Daoy (cell line): Measurements from ENCODE around the gene TAP1. TPM values are rescaled to one million over a fixed set of nuclear protein-coding genes. Genes with fewer than 3 reads are reported as not detected.
"Not testable (repeated sequence)": the region's sequence is repeated elsewhere in the genome, so short reads cannot be mapped to it uniquely, and the experiment has no call there.

Experiments used
- DNase-seq: peaks from one replicate; pipeline ENCODE4 v3.0.0-alpha.2; 2015; ENCODE audit warnings: low read depth
- total RNA-seq: library from RNA; depleted of rRNA; stranded (reverse); fragments of >200 nt; shearing (Covaris generic); gene quantifications from 2 replicates; pipeline ENCODE4 v1.2.3, GENCODE V29; 2014

TAP1 gene
- total RNA-seq, 1 experiment from 2014 or later: 78.8 TPM

DNA sequence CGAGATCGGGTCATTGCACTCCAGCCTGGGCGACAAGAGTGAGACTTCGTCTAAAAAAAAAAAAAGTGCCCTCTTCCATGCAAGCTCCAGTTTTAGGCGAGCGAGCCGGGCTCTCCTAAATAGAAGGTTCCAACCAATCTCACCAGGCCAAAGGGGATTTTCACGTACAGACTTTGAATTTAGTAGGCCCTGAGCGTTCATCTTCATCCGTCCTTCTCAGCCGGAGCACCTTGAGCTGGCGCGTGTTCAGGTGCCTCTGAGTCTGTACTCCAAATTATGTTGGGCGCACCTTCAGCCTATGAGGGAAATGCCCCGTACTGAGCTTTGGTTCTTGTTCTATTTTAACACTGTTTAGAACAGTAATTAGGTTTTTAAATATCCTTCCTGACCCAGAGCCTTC is 14.1 kb downstream of the TAP1 start:
- DNase-seq: no peak

DNA sequence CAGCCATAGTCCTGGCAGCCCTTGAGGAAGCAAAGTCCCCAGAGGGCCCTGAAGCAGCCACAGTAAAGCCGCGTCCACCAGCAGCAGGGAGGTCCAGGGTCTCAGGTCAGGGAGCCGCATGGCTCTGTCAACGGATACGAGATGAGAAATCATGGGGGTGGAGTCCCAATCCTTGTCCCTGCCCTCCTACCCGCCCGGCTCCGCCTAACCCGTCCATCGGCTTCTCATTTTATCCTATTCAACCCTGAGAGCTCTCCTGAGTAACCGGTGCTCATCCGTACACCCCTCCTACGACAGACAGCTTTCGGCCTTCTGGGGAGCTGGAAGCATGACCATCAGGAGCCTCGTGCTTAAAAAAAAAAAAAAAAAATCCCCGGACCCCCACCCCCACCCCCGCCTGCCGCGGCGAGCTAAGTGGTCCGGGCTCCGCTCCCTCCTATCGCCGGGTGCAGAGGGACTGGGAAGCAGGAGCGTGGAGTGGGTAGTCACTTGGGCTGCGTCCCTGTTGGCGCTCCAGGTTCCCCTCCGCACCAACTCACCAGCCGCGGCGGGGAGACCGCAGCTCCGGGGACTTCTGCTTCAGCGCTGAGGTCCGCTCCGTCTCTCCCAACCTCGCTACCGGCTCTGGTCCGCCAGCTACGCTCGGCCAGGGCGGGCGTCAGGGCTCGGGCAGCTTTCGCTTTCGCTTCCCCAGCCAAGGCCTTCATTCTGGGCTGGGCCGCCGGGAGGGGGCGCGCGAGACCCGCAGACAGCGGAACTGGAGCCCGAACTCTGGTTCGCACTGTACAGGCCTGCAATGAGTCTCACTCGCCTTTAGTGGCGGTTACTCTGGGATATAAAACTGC is 15.2 kb downstream of the TAP1 start, which contains the start of gene TAP2:
Gene TAP2, minus strand, starts transcription at position 626 of the 845 bp plus-strand sequence. Its CDS starts 506 bp downstream, at position 120.
- peak; percentile 98 for DNase-seq

DNA sequence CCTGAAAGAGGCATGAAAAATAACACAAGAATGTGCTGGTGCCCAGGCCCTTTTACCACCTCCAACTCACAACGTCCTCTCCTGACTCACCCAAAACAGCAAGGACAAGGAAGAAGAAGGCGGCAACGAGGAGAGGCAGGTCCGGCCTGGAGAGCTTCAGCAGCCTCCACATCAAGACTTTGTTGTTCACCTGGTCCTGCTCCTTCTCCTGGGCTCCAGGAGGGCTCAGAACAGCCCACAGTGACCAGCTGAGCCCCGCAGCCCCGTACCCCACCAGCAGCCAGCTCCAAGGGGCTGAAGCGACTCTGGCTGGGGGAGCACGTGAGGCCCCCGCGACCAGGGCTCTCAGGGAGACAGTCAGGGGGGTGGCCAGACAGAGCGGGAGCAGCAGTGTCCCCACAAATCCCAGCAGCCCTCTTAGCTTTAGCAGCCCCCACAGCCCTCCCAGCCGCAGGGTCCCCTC is 15.8 kb downstream of the TAP1 start:
- DNase-seq: peak; percentile 54

DNA sequence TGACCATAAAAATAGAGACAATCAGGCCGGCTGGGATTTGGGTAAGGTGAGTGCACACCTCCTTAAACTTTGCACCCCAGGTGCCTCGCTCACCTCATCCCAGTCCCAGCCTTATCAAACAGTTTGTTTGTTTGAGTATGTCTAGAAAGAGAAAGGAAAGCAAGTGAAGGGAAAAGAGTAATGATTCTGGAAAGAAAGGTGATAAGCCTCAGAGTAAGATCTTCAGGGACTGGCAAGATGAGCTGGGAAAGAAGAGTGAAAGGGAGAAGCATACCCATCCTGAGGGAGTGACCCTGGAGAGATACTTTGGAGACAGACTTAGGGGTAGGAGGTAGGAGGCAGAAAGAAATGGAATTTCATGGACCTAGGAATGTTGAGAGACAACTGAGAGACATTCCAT is 16.6 kb downstream of the TAP1 start:
- no peak for DNase-seq

DNA sequence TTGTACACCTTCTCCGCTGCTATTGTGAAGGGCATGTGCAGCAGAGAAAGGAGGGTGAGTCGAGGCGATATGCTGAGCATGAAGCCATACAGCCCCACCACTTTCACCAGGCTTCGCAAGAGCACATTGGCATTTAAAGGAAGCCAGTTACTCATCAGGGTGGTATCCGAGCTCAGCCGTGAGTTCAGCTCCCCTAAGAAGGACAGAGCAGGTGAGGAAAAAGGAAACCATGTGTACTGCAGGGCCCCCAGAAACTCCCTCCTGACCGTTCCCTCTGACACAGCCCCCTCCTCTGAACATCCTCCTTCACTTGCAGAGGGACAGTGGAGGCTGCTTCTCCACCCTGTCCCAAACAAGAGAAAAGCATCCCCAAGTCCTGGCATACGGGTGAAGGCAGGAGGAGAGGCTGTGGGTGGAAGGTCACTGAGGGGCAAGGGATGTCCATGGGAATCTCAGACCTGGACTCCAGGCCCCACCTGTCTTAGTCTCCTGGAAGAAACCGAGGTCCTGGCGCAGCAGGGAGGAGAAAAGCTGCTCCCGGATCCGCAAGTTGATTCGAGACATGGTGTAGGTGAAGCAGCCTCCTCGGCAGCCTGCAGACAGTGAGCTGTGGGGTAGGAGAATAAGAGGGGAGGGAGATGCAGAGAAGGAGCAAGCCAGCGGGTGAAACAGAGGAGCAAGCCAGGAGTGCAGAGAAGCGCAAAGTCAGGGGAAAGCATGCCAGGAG is 18.2 kb downstream of the TAP1 start:
- DNase-seq: no peak

DNA sequence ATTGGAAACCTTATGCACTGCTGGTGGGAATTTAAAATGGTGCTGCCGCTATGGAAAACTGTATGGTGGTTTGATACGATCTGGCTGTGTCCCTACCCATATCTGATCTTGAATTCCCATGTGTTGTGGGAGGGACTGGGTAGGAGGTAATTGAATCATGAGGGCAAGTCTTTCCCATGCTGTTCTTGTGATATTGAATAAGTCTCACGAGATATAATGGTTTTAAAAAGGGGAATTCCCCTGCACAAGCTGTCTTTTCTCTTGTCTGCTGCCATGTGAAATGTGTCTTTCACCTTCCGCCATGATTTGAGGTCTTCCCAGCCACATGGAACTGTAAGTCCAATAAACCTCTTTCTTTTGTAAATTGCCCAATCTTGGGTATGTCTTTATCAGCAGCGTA is 19.8 kb downstream of the TAP1 start:
- DNase-seq: no peak

DNA sequence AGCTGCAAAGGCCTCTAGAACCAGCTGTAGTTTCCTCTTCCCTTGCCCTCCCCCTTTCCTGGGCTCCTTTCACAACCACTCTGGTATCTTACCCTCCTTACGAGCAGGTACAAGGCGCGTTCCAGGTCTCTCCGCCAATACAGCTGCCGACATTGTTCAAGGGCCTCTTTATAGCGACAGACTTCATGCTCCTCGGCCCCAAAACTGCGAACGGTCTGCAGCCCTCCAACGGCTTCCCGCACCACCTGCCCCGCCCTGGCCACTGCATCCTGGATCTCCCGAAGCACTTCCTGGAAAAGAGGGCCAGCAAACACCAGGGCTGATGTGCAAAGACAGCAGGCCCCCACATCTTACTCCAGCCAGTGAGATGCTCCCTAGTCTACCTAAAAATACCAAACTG is 21.0 kb downstream of the TAP1 start:
- DNase-seq: no peak

DNA sequence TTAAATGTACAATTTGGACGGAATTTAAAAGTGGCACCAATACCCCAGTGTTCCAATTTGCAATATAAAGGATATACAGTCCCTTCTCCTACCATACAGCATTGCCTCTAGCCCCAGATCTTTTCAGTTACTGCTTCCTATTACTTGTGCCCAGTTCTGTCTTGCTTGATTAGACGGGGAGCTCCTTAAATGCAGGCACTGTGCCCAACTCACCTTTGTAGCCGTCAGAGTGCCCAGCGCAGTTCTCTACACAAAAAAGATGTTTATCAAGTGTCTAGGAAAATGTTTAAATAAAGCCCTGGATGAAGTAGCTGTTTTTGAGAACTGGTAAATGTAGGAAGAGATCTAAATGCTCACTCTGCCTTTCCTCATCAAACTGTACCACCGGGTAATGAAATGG is 22.6 kb downstream of the TAP1 start:
- no peak for DNase-seq

DNA sequence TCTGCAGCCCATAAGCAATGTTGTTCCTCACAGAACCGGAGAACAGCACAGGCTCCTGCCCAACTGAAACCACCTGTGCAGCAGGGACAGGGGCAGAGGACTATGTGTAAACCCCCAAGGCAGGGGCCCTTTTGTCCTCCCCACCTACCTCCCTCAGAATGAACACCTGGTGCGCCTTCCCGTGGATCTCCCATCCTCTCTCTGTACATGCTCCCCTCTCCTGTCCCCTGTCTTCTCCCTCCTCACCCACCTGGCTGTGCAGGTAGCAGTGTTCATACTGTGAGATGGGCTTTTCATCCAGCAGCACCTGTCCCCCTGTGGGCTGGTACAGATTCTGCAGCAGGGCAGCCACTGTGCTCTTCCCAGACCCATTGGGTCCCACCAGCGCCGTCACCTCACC is 23.5 kb downstream of the TAP1 start:
- DNase-seq: no peak

DNA sequence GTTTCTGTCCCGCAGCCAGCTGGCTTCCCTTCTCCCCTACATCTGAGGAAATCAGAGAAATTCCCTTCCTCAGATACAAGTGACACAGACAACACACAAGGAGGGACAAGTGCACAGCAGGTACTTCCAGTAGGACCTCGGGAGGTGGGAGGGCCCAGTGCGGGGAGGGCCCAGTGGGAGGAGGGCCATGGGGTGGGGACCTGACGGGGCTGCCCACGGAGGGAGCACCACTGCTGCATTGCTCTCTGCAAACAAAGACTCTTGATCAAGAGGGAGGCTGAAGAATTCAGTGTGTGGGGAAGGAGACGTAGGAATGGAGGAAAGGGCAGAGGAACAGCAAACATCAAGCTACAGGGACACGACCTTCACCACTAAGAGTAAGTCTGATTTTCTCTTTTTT is 24.0 kb downstream of the TAP1 start:
- DNase-seq: no peak

DNA sequence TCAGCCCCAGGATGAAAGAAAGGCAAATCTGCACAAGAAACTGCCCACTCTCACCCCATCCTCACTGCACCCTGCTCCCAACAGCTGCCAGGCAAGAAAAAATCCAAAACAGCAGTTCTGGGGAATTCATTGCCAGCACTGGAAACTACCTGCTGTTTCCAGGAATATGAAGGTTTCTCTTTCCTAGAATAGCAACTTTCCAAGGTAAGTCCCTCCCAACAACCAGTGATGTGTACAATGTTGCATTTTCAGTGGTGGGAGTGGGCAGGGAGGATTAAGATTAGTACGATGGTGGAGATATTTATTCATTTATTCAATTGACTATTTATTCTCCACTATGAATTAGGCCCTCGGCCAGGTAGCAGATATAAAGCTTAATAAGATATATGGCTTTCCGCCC is 26.5 kb downstream of the TAP1 start:
- no peak for DNase-seq

DNA sequence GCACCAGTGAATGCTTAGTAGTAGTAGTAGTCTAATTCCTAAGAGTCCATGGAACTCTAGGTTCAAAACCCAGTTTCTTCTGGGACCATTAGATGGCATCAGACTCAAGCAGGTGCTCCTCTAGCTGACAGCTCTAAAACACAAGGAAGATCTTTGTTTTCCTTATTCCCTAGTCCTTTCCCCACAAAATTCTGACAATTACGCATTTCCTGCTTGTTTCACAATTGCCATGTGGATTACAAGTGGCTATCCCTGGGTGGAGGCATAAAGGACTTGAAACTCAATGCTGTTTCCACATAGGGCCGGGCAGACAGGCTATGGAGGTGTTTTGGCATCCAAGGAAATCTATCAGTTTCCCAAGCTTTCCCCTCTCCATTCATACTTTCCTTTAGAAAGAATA is 27.5 kb downstream of the TAP1 start:
- no peak for DNase-seq

DNA sequence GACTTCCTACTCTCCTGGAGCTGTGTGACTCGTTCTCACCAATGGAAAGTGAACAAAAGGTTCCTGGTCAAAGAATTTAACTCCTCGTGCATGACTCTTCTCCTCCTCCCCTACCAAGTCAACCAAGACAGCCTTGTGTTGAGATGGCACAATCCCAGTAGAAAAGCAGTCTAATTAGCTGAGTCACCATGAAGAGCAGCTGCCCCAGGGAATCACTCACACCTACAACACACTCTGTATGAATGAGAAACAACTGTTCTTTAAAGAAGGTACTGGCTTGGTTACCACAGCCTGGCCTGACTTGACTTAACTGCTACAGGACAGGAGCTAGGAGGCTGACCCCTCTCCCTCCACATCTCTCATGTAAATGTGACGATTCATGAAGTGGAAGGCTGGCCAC is 33.8 kb downstream of the TAP1 start:
- peak; percentile 83 for DNase-seq

DNA sequence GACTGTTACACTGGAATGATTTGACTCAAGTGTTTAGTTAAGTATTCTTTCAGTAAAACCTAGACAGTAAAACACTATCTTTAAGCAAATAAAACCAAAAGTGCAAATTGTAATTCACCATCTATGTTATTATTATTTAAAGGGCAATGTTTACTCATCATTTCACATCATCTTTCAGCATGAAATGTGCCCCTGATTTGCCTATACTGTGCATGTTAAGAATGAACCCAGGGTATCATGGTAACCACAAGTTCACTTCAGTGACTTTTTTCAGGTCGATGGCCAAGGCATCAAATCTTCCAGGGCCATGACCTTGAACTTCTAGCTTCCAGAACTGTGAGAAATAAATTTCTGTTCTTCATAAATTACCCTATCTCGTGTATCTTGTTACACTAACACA is 34.6 kb downstream of the TAP1 start:
- no peak for DNase-seq

DNA sequence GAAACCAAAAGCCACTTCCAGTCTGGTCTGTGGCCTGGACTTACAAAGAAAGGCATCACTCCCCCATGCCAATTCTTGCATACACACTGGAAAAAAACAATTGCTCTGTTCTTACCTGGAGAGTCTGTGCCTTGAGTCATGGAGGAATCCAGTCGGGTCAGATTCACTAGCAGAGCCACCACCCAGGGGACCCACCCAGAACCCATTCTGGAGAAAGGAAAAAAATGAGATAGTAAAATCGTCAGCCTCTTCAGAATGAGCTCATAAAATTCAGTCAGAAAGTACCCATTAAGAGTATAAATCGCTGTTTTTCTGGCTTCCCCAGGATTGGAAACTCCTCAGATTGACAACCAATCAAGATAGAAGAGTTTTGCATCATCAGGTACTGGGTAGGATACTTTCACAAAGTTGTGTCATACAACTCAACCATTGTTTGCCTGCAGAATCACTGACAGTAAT is 36.7 kb downstream of the TAP1 start, which contains the start of gene HLA-DOB:
Gene HLA-DOB, minus strand, starts transcription at position 257 of the 459 bp plus-strand sequence. Its CDS starts 51 bp downstream, at position 206.
- DNase-seq: no peak

DNA sequence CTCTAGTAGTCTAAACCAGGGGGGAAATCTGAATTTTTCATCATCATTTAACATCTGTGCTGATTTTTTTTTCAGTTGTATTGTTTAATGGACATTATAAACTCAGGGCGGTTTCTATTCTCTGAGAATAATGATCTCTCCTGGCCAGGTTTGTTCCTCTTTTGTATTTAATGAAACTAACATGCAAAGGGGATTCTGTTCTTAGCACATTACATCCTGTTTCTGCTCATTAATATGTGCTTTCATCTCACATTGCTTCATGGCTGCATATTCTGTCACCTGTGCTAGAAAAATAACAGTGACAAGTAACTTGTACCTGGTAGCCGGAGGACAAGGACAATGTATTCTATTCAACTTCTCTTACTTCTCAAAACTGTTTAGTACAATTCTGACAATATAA is 37.5 kb downstream of the TAP1 start:
- no peak for DNase-seq

DNA sequence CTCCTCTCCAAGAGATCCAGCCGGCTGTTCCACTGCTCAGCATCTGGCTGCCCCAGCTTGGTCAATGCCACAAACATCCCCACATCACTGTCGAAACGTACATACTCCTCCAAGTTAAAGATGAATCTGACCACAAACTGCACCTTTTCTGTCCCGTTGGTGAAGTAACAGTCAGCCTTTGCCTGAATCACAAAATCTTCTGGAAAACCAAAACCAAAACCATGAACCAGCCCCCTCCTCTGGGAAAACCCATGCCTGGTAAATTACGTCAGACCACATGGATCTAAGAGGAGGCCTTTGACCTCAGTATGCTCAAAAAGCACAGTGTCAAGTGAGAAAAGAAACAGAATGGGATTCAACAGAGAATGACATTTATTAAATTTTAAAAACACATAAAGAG is 38.4 kb downstream of the TAP1 start:
- DNase-seq: peak; percentile 27

DNA sequence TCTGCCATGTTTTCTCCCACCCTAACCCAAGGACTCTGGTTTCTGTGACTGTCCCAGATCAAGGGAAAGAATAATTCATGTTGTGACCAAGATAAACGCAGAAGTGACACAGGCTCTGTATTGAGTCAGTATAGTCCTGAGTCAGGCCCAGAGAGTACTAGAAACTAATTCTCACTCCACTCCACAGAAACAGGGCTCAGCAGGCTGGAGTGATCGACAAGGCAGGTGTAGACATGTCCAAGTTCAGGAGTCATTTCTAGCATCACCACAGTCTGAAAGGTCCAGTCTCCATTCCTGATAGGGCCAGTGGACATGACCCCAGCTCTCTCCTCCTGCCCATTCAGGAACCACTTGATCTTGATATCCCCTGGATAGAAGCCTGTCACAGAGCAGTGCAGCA is 39.4 kb downstream of the TAP1 start:
- DNase-seq: no peak

DNA sequence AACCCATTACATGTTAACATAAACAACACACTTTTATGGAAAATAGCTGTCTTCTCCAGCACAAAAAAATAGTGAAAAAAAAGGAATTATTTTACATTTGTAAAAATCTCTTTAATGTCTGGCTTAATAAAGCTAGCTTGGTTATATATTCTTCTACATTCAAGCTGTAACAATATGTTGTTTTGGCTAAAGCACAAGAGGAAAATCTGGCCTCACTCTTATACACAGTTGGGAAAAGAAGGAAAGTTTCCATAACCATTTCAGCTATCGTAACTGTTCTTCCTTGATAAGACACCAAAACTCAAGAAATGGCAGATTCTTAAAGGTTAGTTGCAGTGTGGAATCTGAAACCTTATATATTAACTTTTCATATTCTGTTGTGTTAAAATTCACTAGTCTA is 44.3 kb downstream of the TAP1 start:
- DNase-seq: no peak

DNA sequence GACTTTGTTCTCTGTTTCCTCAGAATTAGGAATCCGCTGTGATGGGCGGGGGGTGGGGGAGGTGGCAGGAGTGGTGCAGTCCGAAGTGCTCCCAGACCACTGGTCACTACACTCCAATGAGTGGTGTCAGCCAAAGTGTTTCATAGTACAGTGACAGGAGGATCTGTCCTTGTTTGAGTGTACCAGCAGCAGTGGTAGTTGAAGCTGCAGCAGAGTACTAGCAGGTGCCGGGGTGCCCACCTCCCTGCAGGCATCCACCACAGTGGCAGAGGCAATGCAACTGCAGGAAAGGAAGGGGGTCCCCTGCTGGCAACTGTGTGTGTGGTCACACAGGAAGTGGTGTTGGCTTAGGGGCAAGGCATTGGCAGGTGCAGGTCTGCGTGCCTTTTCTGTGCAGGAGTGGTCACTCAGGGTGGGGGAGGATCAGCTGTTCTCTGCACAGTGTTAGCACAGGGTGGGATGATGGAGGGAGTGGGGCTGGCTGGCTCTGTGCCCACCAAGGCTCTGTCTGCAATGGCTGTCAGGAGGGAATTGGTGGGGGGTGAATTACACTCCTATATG is 46.4 kb downstream of the TAP1 start:
- DNase-seq: no peak

DNA sequence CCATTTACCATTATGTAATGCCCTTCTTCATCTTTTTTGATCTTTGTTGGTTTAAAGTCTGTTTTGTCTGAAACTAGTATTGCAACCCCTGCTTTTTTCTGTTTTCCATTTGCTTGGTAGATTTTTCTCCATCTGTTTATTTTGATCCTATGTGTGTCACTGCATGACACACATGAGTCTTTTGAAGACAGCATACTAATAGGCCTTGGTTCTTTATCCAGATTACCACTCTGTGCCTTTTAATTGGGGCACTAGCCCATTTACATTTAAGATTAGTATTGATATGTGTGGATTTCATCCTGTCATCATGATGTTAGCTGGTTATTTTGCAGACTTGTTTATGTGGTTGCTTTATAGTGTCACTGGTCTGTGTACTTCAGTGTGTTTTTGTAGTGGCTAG is 48.1 kb downstream of the TAP1 start:
- not testable (repeated sequence) for DNase-seq

DNA sequence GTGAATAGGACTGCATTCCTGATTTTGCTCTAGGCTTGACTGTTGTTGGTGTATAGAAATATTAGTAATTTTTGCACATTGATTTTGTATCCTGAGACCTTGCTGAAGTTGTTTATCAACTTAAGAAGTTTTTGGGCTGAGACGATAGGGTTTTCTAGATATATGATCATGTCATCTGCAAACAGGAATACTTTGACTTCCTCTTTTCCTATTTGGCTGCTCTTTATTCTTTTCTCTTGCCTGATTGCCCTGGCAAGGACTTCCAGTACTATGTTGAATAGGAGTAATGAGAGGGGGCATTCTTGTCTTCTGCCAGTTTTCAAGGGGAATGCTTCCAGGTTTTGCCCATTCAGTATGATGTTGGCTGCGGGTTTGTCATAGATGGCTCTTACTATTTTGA is 50.1 kb downstream of the TAP1 start:
- no peak for DNase-seq

DNA sequence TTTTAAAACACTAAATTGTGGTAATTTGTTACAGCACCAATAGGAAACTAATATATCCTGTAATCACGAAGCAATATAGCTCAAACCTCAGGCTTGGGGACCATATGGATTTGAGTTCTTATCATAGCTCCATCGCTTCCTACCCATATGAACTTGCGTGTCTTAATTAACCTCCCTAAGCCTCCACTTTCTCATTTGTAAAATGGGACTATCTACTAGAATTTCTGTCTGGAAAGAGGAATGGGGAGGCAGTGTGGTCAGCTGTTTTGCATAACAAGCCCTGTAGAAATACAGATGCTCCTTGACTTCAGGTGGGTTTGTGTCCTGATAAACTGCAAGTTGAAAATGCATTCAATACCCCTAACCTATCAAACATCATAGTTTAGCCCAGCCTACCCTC is 53.8 kb downstream of the TAP1 start:
- no peak for DNase-seq
